Measurements from ENCODE around the gene SERPINB10.
"Not testable (repeated sequence)": the region's sequence is repeated elsewhere in the genome, so short reads cannot be mapped to it uniquely, and the experiment has no call there.

The SERPINB10 gene

GRCh38 chr18:63894106-63894772 lies 13.5 kb upstream of the SERPINB10 start:
- no peak for DNase-seq

DNA sequence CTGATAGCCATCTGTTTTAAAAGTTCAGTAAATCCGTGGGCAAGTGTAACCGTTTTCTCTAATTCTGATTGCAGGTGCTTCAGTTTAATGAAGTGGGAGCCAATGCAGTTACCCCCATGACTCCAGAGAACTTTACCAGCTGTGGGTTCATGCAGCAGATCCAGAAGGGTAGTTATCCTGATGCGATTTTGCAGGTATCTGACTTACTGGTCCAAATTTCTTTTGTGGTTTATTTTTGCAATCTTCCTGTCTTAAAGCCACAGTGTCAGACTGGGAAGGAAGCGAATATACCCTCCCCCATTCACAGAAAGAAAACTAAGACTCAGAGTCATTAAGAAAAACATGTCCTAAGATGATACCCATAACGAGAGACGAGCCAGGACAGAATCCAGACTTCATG lies 12.6 kb upstream of the SERPINB10 start:
- no peak for DNase-seq

DNA sequence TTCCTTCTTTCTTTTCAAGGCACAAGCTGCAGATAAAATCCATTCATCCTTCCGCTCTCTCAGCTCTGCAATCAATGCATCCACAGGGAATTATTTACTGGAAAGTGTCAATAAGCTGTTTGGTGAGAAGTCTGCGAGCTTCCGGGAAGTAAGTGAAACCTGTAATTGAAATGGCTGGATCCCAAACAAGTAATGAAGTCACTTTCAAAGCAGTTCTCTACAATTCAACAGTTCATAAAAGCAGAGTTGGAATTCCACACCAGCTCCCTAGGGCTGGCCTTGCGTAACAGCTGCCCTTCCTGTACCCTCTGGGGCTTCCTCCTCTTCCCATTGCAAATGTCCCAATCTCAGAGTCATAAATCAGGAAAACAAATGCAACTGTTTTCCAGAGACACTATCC lies 10.7 kb upstream of the SERPINB10 start:
- no peak for DNase-seq

DNA sequence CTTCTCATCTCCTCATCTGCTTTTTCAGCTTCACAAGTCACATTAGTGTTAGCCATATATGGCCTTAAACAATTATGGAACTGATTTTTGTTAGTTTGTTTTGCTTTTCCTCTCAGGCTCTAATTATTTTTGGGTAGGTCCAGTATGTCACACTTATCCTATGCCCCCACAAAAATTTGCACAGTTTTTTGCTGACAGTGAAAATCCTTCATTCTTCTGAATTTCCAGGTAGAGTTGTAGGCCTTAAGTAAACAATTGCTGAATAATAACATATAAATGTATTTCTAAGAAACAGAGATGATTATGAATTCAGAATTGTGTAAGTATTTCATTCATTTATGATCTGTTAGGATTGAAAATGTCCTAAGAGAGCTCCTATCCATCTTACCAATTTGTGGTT lies 8.6 kb upstream of the SERPINB10 start:
- DNase-seq = no peak

DNA sequence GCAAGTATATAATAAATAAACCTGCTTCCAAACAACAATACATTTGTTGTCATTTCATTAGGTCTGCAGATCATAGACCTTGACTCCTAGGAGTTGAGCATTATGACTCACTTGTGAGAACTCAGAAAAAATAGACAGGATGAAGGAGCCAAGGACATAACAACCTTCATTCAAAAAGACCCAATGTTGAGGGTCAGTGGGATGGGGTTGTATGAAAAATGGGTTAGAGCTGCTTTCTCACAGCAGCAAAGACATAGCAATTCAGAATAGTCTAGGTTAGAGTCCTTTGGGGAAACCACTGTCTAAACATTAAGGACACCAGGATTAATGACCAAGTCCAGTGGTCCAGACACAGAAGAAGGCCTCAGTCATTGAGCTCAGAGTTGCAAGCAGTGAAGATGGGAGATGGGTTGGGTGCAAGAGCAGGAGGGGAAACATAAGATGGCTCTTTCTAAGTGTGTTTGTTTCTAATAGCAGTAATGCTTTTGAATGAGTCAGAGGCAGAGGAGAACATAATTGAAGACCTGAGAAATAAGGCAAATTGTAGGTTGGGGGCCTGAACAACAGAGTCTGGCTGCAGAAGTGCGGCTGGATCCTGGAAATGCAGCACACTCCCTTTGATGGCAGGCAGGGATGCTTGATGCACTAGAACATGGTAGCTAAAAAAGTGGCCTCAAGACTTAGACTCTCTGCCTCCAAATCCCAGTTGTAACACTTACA lies 3.7 kb upstream of the SERPINB10 start:
- no peak for DNase-seq

- DNase-seq = no peak
Observed at GRCh38 chr18:63904694-63905093, 3.1 kb upstream of the SERPINB10 start.

DNA sequence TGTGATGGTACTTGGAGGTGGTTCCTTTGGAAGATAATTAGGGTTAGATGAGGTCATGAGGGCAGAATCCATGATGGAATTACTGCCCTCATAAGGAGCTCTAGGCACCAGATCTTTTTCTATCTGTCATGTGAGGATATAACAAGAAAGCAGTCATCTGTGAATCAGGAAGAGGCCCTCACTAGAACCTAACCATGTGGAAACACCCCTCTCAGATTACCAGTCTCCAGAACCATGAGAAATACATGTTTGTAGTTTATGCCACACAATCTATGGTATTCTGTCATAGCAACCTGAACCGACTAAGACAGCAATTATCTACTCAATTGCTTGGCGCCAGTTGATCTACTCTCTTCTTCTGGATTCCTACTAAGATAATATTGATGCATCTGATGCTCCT lies 2.4 kb upstream of the SERPINB10 start:
- DNase-seq = no peak

- DNase-seq = no peak
Observed at GRCh38 chr18:63906056-63906455, 1.7 kb upstream of the SERPINB10 start.

DNA sequence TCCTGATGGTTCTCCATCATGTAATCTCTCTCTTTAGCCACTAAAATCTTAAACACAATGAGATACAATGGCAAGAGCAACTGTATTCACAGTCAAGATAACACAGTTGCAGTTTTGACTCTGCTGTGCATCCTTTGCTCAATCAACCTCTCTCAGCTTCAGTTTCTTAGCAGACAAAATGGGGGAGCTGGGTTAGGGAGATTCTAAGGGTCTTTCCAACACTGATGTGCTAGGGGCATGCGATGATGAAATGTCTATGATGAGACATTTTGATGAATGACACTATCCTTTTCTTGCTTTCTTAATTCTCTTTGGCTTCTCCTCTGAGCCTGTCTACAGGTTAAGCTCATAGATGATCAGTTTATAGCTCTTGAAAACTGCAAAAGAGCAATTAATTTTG lies 1.1 kb downstream of the SERPINB10 start:
- no peak for DNase-seq

- no peak for DNase-seq
Observed at GRCh38 chr18:63909870-63910269, 2.1 kb downstream of the SERPINB10 start.

DNA sequence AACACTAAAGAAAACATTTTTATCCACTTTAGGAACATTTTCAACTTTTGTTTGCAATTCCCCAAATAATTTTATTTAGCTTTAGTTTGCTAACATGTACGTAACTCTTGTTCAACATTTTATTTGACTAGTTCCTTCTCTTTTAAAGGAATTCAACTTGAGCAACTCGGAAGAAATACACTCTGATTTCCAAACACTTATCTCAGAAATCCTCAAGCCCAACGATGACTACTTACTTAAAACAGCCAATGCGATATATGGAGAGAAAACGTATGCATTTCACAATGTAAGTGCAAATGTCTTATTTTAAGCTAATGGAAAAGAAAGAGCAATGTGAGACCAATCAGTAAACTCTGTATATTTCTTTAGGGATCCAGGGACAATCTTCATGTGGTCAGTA lies 10.1 kb downstream of the SERPINB10 start:
- no peak for DNase-seq

DNA sequence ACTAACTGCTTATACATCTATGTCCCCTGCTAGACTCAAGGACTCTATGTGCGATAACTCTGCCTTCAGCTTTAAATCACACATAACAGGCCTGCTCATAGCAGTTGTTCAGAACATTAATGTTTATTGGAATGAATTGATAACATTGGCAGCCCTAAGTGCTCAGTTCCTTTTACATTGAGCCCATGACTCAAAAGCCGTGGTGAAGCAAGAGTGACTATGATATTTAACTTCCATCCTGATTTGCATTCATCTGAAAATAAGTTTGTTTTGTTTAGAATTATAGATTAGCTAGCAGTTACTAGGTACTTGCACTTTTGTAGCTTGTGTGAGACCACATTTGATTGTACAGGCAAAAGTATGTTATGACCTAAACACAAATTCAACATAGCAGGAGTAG lies 14.3 kb downstream of the SERPINB10 start:
- no peak for DNase-seq

GRCh38 chr18:63924551-63924950 lies 16.8 kb downstream of the SERPINB10 start:
- no peak for DNase-seq

GRCh38 chr18:63928331-63928730 lies 20.6 kb downstream of the SERPINB10 start:
- no peak for DNase-seq

DNA sequence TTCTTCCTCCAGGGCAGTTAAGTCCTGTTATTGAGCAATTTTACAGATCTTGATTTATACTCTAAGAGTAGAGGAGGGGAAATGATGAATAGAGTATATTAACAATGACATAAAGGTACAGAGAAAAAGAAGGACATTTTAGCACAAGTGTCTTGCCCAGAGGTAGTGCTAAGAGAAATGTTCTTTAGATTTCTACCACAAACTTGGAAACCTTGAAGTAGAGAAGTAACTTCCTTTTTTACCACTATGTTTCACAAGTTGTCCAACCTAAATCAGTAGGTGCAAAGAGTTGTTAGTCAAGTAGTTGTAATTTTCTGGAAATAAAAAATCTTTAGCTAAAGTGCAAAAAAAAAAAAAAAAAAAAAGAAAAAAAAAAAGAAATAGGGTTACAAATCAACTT lies 21.6 kb downstream of the SERPINB10 start:
- not testable (repeated sequence) for DNase-seq

GRCh38 chr18:63930773-63931354 lies 23.1 kb downstream of the SERPINB10 start:
- no peak for DNase-seq

- no peak for DNase-seq
Observed at GRCh38 chr18:63936156-63936931, 28.6 kb downstream of the SERPINB10 start.

DNA sequence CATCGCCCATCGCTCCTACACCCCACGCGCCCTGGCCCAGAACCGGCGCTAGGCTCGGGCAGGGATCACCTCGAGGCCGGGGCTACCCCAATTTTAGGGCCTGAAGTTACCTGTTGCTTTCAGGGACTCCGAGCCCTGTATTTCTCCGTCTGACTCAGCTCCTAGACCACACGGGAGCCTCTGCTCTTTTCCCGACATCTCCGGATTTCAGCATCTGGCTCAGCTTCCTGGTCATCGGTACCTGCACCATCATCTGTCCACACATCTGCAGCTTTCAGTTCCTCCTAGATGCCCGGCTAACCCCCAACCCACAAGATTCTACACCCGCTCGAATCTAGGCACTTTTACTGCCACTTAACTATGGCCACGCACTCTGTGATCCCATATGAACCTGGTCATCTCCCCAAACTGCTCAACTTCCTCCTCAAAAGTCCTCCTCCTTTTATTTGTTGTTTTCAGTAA lies 29.2 kb downstream of the SERPINB10 start:
- DNase-seq = no peak

- no peak for DNase-seq
Observed at GRCh38 chr18:63940008-63940407, 32.2 kb downstream of the SERPINB10 start.

GRCh38 chr18:63940543-63941050 lies 32.8 kb downstream of the SERPINB10 start:
- DNase-seq = not testable (repeated sequence)

- no peak for DNase-seq
Observed at GRCh38 chr18:63947051-63947790, 39.5 kb downstream of the SERPINB10 start.

DNA sequence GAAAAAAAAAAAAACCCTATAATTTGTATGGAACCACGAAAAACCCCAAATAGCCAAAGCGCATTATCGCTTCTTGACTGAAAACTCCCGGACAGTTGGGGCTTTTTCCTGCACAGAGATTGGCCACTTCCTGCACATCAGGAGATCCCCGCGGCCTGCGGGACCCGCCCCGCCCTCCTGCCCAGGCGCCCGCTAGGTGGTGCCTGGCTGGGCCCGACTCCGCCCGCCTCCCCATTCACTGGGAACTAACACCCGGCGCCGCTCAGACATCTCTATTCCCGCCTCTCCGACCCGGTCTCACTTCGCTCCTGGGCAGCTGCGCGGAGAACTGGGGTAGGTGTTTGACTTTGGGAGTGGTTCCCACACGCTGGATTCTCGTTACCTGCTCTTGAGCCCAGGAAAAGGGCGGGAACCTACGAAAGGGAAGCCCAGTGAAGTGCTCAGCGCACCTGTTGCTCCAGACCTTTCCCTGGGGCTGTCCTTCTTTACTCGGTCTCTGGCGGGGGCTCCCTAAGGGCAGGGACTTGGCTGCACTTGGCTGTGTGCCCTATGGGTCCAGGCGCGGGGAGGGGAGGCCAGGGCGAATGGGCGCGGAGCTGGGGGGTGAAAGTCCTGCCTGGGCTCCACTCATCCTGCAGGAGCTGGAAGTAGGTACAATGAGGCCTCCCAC lies 41.4 kb downstream of the SERPINB10 start, which contains the start of gene HMSD:
Gene HMSD (plus strand): TSS at position 234 of the 670 bp plus-strand sequence. CDS start 4,155 bp downstream, outside the sequence.
- no peak for DNase-seq
